ENCODE data around the gene DOC2B.

Gene DOC2B

DNA sequence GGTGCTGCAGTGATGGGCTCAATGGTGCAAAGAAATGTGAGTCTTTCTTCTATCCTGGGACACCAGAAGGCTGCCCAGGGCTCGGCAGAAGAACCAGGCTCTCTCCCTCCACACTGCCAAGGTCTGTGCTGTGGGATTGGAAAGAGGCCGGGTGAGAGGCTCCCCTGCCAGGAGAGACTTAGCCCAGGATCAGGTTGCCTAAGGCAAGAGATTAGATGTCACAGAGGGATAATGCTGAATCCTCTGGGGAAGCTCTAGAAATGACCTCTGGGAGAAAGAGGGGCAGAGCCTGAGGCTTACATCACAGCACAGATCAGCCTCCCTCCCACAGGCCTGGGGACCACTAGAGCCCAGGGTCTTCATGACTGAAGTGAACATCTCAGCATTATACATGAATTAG, 5.7 kb upstream of the DOC2B start:
- no peak overlapping the region for H3K4me3 ChIP-seq (ENCODE audit: control insufficient read depth, low read depth, low read length)
- TF ChIP-seq CTCF (conservative IDR thresholded peaks at IDR 0.05; ENCODE audit: control insufficient read depth, insufficient read depth, low read depth, low read length), result no peak
- DNase-seq (ENCODE audit: low read depth), result no peak

- H3K4me3 ChIP-seq (ENCODE audit: control insufficient read depth, low read depth, low read length), result no peak overlapping the region
- TF ChIP-seq CTCF (conservative IDR thresholded peaks at IDR 0.05; ENCODE audit: control insufficient read depth, insufficient read depth, low read depth, low read length), result no peak
- no peak for DNase-seq (ENCODE audit: low read depth)
Measured at GRCh38 chr17:185445-186138, 4.1 kb upstream of the DOC2B start.

- no peak for DNase-seq (ENCODE audit: low read depth)
- no peak overlapping the region for H3K4me3 ChIP-seq (ENCODE audit: control insufficient read depth, low read depth, low read length)
- TF ChIP-seq CTCF (conservative IDR thresholded peaks at IDR 0.05; ENCODE audit: control insufficient read depth, insufficient read depth, low read depth, low read length), result no peak
Measured at GRCh38 chr17:183021-183420, 1.6 kb upstream of the DOC2B start.

DNA sequence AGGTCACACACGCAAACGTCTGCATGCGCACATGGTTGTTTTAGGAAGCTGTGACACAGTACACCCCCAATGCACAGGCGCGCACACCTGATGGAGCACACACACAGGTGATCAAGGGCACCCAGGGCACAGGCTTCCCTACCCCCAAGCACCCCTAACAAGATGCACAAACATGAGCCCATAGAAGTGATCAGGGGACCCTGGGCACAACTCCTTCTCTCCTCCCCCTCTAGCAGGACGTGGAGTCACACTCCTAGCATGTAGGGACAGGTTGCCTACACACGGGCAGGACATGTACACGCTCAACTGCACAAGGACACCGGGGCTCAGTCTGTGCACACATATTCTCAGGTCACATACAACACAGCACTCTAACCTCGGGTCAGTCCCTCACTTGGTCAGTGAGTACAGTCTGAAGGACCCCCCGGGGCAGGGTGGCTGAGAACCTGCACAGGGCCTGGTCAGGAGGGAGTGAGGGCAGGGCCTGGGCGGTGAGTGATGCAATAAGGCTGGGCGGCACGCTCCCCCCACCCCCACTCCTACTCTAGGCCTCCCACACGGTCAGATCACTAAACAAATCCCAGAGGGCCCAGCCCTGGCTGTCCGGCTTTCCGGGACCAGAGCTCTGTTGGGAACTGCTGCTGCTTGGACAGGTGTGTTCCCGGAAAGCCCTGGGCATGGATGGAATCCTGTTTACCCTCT, 751 bp upstream of the DOC2B start:
- no peak for DNase-seq (ENCODE audit: low read depth)
- no peak for TF ChIP-seq CTCF (conservative IDR thresholded peaks at IDR 0.05; ENCODE audit: control insufficient read depth, insufficient read depth, low read depth, low read length)
- no peak overlapping the region for H3K4me3 ChIP-seq (ENCODE audit: control insufficient read depth, low read depth, low read length)

- DNase-seq (ENCODE audit: low read depth), result no peak
- no peak overlapping the region for H3K4me3 ChIP-seq (ENCODE audit: control insufficient read depth, low read depth, low read length)
- TF ChIP-seq CTCF (conservative IDR thresholded peaks at IDR 0.05; ENCODE audit: control insufficient read depth, insufficient read depth, low read depth, low read length), result no peak
Measured at GRCh38 chr17:180381-181244, 837 bp downstream of the DOC2B start.

DNA sequence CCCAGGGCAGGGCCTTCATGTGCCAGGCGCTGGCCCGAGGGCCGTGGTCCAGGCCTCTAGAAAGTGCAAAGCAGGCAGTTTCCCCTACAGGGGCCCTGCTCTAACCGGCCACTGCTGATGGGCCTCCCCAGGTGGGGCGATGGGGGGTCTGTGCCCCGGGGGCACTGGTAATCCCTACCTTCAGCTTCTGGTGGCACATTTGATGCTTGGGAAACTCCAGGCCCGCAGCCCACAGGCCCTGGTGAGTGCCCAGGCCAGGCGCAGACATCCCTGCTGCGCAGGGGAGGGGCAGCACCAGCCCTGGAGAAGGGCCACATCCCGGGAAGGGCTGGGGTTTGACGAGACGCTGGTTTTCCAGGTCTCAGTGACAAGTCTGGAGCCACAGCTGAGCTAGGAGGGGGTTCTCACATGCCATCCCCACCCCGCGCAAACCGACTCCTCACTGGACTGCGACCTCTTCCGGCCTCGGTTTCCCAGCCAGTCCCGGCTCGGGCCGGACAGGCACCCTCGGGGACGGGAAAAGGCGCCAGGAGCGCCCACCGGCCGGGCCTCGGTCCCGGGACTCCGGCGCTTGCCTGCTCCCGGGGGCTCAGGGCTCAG, 1.6 kb downstream of the DOC2B start:
- H3K4me3 ChIP-seq (ENCODE audit: control insufficient read depth, low read depth, low read length), result no peak overlapping the region
- DNase-seq (ENCODE audit: low read depth), result no peak
- no peak for TF ChIP-seq CTCF (conservative IDR thresholded peaks at IDR 0.05; ENCODE audit: control insufficient read depth, insufficient read depth, low read depth, low read length)

Data from fibroblast of mammary gland (primary cell).